ENCODE data around the gene LRRC3C. TPM values are rescaled to one million over a fixed set of nuclear protein-coding genes. Genes with fewer than 3 reads are reported as not detected.

The LRRC3C gene
- polyA plus RNA-seq, 1 donor from 2014 or later: not detected

- Histone ChIP-seq H3K27ac (ENCODE audit: low read length) (peak within 1 kb of the TSS; percentile 82), H3K79me2 (replicated peaks; ENCODE audit: insufficient read depth, low read length) (peaks cover 20% of the 10 kb centered on the region), H3K36me3 (ENCODE audit: insufficient read depth, low read length) (no peaks in the 10 kb centered on the region), H3K9me3 (ENCODE audit: low read length) (no peaks in the 10 kb centered on the region), H2AFZ (ENCODE audit: low read depth, low read length) (peak within 1 kb of the TSS; percentile 61), H3F3A (ENCODE audit: insufficient read depth, low read length, poor library complexity, severe bottlenecking) (no peaks in the 10 kb centered on the region), H3K4me2 (ENCODE audit: low read length) (peak within 1 kb of the TSS; percentile 95), H3K4me3 (ENCODE audit: low read length) (peak within 1 kb of the TSS; percentile 89), H3K9ac (ENCODE audit: low read length) (peak within 1 kb of the TSS; percentile 97), H4K20me1 (ENCODE audit: insufficient read depth) (no peaks in the 10 kb centered on the region), H3K9me2 (ENCODE audit: insufficient read depth, low read length) (no peaks in the 10 kb centered on the region), H3K27me3 (ENCODE audit: insufficient read depth, low read depth, low read length) (no peaks in the 10 kb centered on the region)
- no peak for TF ChIP-seq EZH2 (IDR thresholded peaks at IDR 0.05; ENCODE audit: borderline replicate concordance, insufficient read depth, low read length, poor library complexity, severe bottlenecking)
- peak; percentile 91 for TF ChIP-seq SMC3 (conservative IDR thresholded peaks at IDR 0.05; ENCODE audit: poor library complexity)
- TF ChIP-seq POLR2AphosphoS5 (IDR thresholded peaks at IDR 0.05): peak; percentile 99
- TF ChIP-seq REST (IDR thresholded peaks at IDR 0.05; ENCODE audit: borderline replicate concordance): peak; percentile 87
- peak; percentile 96 for TF ChIP-seq RAD21 (conservative IDR thresholded peaks at IDR 0.05)
- TF ChIP-seq MXI1 (conservative IDR thresholded peaks at IDR 0.05; ENCODE audit: poor library complexity, severe bottlenecking): peak; percentile 89
- TF ChIP-seq EP300 (conservative IDR thresholded peaks at IDR 0.05; ENCODE audit: poor library complexity, severe bottlenecking): peak; percentile 63
- TF ChIP-seq TAF1 (IDR thresholded peaks at IDR 0.05; ENCODE audit: low read depth): peak; percentile 70
- TF ChIP-seq CTCF (IDR thresholded peaks at IDR 0.05; ENCODE audit: poor library complexity, severe bottlenecking): peak; percentile 99
These were observed 53.0 kb downstream of the LRRC3C start, which contains the start of gene PSMD3 for GRCh38 chr17:39980351-39981206. Gene PSMD3 (plus strand): TSS chr17:39980807. CDS start chr17:39980971, 164 bp downstream.

GRCh38 chr17:39981207-39981741 lies 53.7 kb downstream of the LRRC3C start:
- peak overlapping the region; percentile 82 for H3K27ac ChIP-seq (ENCODE audit: low read length)
- H3K79me2 ChIP-seq (replicated peaks; ENCODE audit: insufficient read depth, low read length): peaks cover 20% of the 10 kb centered on the region
- H3K36me3 ChIP-seq (ENCODE audit: insufficient read depth, low read length): no peaks in the 10 kb centered on the region
- H2AFZ ChIP-seq (ENCODE audit: low read depth, low read length): peak overlapping the region; percentile 61
- H3K9ac ChIP-seq (ENCODE audit: low read length): peak overlapping the region; percentile 97
- no peaks in the 10 kb centered on the region for H3F3A ChIP-seq (ENCODE audit: insufficient read depth, low read length, poor library complexity, severe bottlenecking)
- peak overlapping the region; percentile 89 for H3K4me3 ChIP-seq (ENCODE audit: low read length)
- H3K9me2 ChIP-seq (ENCODE audit: insufficient read depth, low read length): no peaks in the 10 kb centered on the region
- no peaks in the 10 kb centered on the region for H3K9me3 ChIP-seq (ENCODE audit: low read length)
- peak overlapping the region; percentile 95 for H3K4me2 ChIP-seq (ENCODE audit: low read length)
- no peaks in the 10 kb centered on the region for H3K27me3 ChIP-seq (ENCODE audit: insufficient read depth, low read depth, low read length)
- no peaks in the 10 kb centered on the region for H4K20me1 ChIP-seq (ENCODE audit: insufficient read depth)
- TF ChIP-seq MXI1 (conservative IDR thresholded peaks at IDR 0.05; ENCODE audit: poor library complexity, severe bottlenecking): no peak
- no peak for TF ChIP-seq TAF1 (IDR thresholded peaks at IDR 0.05; ENCODE audit: low read depth)
- no peak for TF ChIP-seq POLR2AphosphoS5 (IDR thresholded peaks at IDR 0.05)

Data from neural cell (in vitro differentiated cells).